ENCODE measurements around the gene KYNU. TPM values are rescaled to one million over a fixed set of nuclear protein-coding genes. Genes with fewer than 3 reads are reported as not detected.

The KYNU gene
- total and polyA plus RNA-seq, 2 of the 13 experiments (the other 11 are each of a cell fraction or from before 2014, with no cell fraction given): 21.9 to 68.6 TPM

DNA sequence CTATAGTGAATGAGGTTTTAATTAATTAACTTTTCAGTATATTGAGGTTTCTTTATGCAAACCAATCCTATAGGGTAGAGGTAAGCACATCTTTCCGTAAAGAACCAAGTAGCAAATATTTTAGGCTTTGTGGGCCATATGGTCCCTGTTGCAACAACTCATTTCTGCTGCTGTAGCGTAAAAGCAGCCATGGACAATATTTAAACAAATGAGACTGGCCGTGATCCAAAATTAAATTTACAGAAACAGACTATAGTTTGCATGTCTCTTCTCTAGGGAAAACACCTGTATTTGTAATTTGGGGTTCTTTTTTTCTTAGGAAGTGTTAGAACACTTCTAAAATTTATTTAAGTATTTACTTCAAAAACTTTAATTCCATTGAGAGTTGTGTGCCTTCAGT, 104.3 kb downstream of the KYNU start (continued):
- TF ChIP-seq, protein P1, sequence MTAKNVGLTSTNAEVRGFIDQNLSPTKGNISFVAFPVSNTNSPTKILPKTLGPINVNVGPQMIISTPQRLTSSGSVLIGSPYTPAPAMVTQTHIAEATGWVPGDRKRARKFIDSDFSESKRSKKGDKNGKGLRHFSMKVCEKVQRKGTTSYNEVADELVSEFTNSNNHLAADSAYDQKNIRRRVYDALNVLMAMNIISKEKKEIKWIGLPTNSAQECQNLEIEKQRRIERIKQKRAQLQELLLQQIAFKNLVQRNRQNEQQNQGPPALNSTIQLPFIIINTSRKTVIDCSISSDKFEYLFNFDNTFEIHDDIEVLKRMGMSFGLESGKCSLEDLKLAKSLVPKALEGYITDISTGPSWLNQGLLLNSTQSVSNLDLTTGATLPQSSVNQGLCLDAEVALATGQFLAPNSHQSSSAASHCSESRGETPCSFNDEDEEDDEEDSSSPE (CRISPR knock-in tag; IDR thresholded peaks at IDR 0.05): no peak
- TF ChIP-seq ZFP36L1 (CRISPR knock-in tag; IDR thresholded peaks at IDR 0.05) (no peak), MZF1 (CRISPR knock-in tag; IDR thresholded peaks at IDR 0.05; ENCODE audit: borderline replicate concordance) (no peak), NFKBIZ (CRISPR knock-in tag; IDR thresholded peaks at IDR 0.05) (no peak)

DNA sequence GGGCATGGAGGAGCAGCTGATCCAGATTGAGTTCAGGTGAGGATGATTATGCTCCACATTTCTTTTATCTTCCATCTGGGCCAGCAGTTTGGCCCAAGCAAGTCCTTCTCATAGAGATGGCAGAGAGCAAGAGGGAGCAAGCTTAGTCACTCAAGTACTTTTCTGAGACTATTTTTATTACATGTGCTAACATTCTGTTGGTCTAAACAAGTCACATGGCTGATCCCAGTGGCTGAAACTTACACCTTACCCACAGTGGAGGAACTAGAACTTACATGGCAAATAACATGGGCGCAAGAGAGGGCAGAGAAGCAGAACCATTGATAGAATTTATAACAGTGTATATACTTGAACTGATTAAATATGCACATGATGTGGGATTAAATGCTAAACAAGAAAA, 105.7 kb downstream of the KYNU start:
- POLR2A ChIA-PET: no interaction called here
- intact Hi-C loops (cut with micrococcal nuclease; ENCODE audit: unreplicated experiment) (loop anchor here (10.0 kb wide), 1 partner anchor 818 kb away; no protein-coding TSS in a partner anchor), in situ Hi-C loops (cut with HindIII; ENCODE audit: extremely low pct_ligation_motif_present, low pct_unique_long_range_greater_than_20kb) (loop anchor here (5.0 to 25.0 kb wide), 2 partner anchors 186 to 696 kb away; no protein-coding TSS in a partner anchor)
- Histone ChIP-seq H3K27ac (ENCODE audit: extremely low read length, insufficient read depth, low read length) (no peak overlapping the region), H3K9me3 (ENCODE audit: low read length) (no peaks in the 10 kb centered on the region), H3K79me2 (ENCODE audit: insufficient read depth, low read length) (no peaks in the 10 kb centered on the region), H3K4me2 (ENCODE audit: low read depth, low read length) (no peak overlapping the region), H3K36me3 (replicated peaks in 1 of 2; ENCODE audit: control insufficient read depth in 1 of 2, insufficient read depth in 2 of 2, low read length in 2 of 2) (peaks cover 0 to 15% of the 10 kb centered on the region in 2 experiments; a peak in 2 of 5 replicates), H3K27me3 (ENCODE audit: control insufficient read depth in 1 of 2, insufficient read depth in 2 of 2, low read length in 2 of 2) (no peaks in the 10 kb centered on the region), H3K9ac (ENCODE audit: insufficient read depth, low read depth, low read length) (no peak overlapping the region), H4K20me1 (ENCODE audit: insufficient read depth, low read length) (no peaks in the 10 kb centered on the region), H2AFZ (ENCODE audit: low read length) (no peak overlapping the region), H3K4me3 (replicated peaks in 1 of 3; ENCODE audit: insufficient read depth in 1 of 3, low read depth in 2 of 3, low read length in 3 of 3) (no peak overlapping the region), H3K4me1 (ENCODE audit: insufficient read depth, low read length) (peaks cover 32% of the 10 kb centered on the region)
- WGBS (ENCODE audit: low lambda C conversion rate): 100% methylated on average over 1 of the region's 1 CpG
- DNase-seq (ENCODE audit: low spot score) (no peak), FAIRE-seq (no peak), ATAC-seq (no peak)
- TF ChIP-seq JUND (CRISPR knock-in tag; IDR thresholded peaks at IDR 0.05): no peak
- TF ChIP-seq, protein P2, sequence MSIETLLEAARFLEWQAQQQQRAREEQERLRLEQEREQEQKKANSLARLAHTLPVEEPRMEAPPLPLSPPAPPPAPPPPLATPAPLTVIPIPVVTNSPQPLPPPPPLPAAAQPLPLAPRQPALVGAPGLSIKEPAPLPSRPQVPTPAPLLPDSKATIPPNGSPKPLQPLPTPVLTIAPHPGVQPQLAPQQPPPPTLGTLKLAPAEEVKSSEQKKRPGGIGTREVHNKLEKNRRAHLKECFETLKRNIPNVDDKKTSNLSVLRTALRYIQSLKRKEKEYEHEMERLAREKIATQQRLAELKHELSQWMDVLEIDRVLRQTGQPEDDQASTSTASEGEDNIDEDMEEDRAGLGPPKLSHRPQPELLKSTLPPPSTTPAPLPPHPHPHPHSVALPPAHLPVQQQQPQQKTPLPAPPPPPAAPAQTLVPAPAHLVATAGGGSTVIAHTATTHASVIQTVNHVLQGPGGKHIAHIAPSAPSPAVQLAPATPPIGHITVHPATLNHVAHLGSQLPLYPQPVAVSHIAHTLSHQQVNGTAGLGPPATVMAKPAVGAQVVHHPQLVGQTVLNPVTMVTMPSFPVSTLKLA (IDR thresholded peaks at IDR 0.05): peak; percentile 37; the same call in 1 of the 2 replicates
- no TSS peak for BruUV-seq (replicated peaks)
- CTCF ChIA-PET (ENCODE audit: low intra/inter-chr PET ratio, low total read pairs): no interaction called here

Measured in HepG2 (cell line).